ENCODE results near the gene SEC16A. TPM values are rescaled to one million over a fixed set of nuclear protein-coding genes. Genes with fewer than 3 reads are reported as not detected.
"Not testable (repeated sequence)": the region's sequence is repeated elsewhere in the genome, so short reads cannot be mapped to it uniquely, and the experiment has no call there.

SEC16A gene
- polyA plus RNA-seq, 3 donors from 2014 or later: 3.9 to 46.0 (median 15.9) TPM

DNA sequence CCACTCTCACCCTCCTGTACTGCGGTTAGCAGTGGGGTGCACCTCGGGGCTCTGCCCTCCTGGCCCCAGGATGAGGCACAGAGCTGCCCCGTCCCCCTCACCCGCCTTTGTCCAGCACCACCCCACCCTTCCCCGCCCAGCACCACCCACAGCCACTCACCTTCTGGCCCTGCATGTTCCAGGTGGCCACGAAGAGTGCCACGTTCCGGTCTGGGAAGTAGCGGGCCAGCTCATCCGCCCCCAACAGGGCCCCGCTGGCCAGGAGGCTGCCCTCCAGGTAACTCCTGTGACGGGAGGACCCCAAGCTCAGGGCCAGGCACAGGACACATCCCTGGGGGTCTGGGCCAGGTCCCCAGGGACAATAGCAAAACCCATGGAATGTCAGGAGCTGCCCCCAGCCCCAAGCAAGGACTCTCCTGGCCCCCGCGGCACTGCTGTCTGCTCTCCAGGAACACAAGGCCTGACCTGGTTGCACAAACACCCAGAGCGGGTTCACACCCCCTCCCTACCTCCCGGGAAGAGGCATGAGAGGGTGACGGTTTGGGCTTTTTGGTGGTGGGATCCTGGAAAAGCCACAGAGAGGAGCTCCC lies 48.2 kb downstream of the SEC16A start:
- Mint-ChIP-seq H3K9me3 (no peaks in the 10 kb centered on the region), H3K27me3 (ENCODE audit: low read depth in 3 of 3) (peaks cover 0 to 6% (median 2%) of the 10 kb centered on the region in 3 donors), H3K27ac (no peak overlapping the region), H3K4me3 (no peak overlapping the region), H3K36me3 (no peaks in the 10 kb centered on the region), H3K4me1 (peaks cover 27 to 29% of the 10 kb centered on the region in 2 donors)
- no peak for DNase-seq

DNA sequence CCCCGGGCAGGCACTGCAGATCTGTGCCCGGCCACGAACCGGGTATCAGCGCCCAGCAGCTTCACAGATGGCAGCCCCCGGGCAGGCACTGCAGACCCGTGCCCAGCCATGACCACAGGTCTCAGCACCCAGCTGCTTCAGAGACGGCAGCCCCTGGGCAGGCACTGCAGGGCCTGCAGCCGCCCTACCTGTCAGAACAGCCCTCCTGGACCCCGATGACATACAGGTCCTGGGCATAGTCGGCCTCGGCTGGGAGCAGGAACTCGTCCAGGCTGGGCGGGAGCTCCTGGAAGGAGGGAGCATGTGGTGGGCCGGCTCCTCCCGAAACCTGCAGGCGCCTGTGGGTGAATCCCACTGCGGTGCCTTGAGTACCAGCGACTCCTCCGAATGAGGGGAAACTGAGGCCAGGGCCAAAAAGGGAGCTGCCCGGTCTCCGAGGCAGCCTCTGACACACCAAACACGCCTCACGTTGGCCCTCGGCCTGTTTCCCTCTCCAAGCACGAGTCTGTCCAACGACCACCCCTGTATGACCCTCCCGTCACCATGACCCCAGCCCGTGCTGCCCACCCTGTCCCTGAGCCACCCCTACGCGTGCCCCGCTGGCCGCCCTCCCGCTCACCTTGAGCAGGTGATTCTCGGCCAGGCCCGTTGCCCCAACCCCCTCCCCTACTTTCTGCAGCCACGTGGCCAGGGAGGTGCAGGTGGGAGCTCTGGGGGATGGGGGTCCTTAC lies 48.8 kb downstream of the SEC16A start:
- H3K36me3 Mint-ChIP-seq: no peaks in the 10 kb centered on the region
- no peaks in the 10 kb centered on the region for H3K9me3 Mint-ChIP-seq
- no peak for DNase-seq
- peaks cover 0 to 6% (median 2%) of the 10 kb centered on the region in 3 donors for H3K27me3 Mint-ChIP-seq (ENCODE audit: low read depth in 3 of 3)
- H3K4me1 Mint-ChIP-seq: peaks cover 27 to 29% of the 10 kb centered on the region in 2 donors
- H3K4me3 Mint-ChIP-seq: no peak overlapping the region
- no peak overlapping the region for H3K27ac Mint-ChIP-seq

DNA sequence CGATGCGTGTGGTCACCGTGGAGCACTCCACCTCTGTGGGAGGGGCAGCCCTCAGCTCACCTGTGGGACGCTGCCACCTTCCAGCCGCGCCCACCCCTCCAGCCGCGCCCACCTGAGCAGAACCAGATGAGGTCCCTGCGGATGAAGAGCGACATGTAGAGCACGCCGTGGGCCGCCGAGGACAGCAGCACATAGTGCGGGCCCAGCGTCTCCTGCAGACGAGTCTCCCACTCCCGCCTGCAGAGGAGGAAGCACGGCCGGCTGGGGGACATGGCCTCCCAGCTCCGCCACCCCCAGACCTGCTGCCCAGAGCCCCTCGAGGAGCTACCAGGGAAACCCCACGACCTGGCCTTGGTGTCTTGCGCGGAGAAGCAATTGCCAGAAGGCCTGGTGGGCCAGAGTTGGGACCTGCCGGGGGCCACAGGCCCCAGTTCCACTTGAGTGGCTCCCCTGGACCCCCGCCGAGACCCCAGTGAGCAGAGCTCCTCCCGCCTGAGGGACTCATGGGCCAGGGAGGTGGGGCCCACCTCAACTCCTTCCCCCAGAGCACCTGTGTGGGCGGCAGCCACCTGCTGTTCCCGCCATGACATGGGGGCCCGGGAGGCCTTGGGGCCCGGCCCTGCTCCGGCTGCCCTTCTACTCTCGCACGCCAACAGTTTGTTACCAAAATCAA lies 49.7 kb downstream of the SEC16A start:
- peaks cover 24 to 26% of the 10 kb centered on the region in 2 donors for H3K4me1 Mint-ChIP-seq
- DNase-seq: no peak
- no peak overlapping the region for H3K4me3 Mint-ChIP-seq
- no peak overlapping the region for H3K27ac Mint-ChIP-seq
- H3K9me3 Mint-ChIP-seq: no peaks in the 10 kb centered on the region
- no peaks in the 10 kb centered on the region for H3K36me3 Mint-ChIP-seq
- H3K27me3 Mint-ChIP-seq (ENCODE audit: low read depth in 3 of 3): peaks cover 0 to 2% (median under 1%) of the 10 kb centered on the region in 3 donors

DNA sequence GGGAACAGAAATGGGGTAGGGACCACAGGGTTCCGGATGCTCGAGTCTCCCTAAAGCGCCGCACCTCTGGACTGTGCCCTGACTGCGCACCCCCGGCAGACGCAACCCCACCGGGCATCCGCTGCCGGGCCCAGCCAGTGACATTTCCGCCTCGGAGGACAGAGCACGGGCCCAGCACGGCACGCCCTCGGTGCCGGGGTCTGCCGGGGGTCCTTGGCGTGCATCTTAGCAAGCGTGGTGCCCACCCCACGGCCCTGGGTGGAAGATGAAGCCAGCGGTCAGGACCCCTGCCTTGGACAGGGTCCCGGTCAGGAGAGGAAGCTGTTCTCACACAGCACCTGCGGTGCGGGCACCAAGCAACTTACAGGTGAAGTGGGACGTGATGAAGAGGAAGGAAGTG lies 50.2 kb downstream of the SEC16A start:
- no peaks in the 10 kb centered on the region for H3K9me3 Mint-ChIP-seq
- H3K4me1 Mint-ChIP-seq: peaks cover 18 to 20% of the 10 kb centered on the region in 2 donors
- H3K27me3 Mint-ChIP-seq (ENCODE audit: low read depth in 3 of 3): peaks cover 0 to 2% (median 0%) of the 10 kb centered on the region in 3 donors
- DNase-seq: no peak
- H3K4me3 Mint-ChIP-seq: no peak overlapping the region
- H3K27ac Mint-ChIP-seq: no peak overlapping the region
- no peaks in the 10 kb centered on the region for H3K36me3 Mint-ChIP-seq

DNA sequence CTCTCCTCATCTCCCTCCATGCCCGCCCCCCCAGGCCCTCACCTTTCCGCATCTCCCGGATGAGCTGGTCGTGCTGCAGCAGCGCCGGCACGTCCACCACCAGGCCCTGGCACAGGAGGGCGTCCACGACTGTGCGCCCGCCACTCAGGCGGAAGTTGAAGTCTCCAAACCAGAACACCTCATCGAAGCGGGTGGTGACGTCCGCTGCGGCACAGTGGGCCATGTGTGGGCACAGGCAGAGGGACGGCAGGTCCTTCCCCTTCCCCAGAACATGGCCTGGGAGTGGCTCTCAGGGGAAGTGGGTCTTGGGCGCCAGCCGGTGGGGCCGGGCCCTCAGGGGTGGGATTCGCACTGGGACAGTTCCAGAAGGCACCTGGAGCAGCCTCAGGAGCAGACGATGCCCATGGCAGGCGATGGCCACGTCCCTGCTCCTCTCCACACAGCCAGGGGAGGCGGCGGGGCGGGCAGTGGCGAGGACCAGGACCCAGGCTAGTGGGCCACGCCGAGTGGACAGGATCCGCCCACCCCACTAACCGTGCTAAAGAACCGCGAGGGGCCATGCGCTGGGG lies 51.0 kb downstream of the SEC16A start:
- H3K9me3 Mint-ChIP-seq: no peaks in the 10 kb centered on the region

DNA sequence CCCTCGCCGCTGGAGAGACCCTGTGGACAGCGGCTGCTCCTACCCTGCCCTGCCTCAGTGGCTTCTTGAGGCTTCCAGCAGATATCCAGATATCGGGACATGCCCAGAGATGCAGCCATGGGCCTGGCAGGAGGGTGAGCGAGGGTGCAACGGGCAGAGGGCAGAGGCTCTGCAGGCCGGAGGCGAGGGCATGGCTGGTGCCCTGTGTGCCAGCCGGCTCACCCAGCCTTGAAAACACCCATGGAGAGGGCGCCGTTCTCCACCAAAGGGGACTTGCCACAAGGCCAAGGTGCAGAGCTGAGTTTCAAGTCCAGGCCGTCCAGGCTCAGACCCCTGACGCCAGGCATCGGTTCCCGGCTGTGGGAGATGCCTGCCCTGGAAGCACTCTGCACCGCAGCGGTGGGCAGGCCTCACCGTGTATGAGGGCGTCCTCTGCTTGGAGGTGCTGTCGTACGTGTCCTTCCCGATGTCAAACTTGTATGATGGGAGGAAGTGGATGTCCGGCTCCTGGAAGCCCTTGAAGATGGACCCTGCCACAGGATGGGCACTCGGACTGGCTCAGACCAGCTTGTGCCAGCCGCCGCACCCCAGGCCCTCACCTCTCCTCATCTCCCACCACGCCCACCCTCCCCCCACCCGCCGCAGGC lies 52.1 kb downstream of the SEC16A start:
- Mint-ChIP-seq H3K4me3 (no peak overlapping the region), H3K4me1 (peaks cover 2 to 4% of the 10 kb centered on the region in 2 donors), H3K27me3 (ENCODE audit: low read depth in 3 of 3) (no peaks in the 10 kb centered on the region), H3K9me3 (no peaks in the 10 kb centered on the region), H3K36me3 (no peaks in the 10 kb centered on the region), H3K27ac (no peak overlapping the region)
- no peak for DNase-seq

More for the DNA sequence above, 51.0 kb downstream of the SEC16A start:
- Mint-ChIP-seq H3K4me1 (peaks cover 11 to 13% of the 10 kb centered on the region in 2 donors), H3K27me3 (ENCODE audit: low read depth in 3 of 3) (no peaks in the 10 kb centered on the region), H3K36me3 (no peaks in the 10 kb centered on the region), H3K27ac (no peak overlapping the region), H3K4me3 (no peak overlapping the region)
- no peak for DNase-seq

DNA sequence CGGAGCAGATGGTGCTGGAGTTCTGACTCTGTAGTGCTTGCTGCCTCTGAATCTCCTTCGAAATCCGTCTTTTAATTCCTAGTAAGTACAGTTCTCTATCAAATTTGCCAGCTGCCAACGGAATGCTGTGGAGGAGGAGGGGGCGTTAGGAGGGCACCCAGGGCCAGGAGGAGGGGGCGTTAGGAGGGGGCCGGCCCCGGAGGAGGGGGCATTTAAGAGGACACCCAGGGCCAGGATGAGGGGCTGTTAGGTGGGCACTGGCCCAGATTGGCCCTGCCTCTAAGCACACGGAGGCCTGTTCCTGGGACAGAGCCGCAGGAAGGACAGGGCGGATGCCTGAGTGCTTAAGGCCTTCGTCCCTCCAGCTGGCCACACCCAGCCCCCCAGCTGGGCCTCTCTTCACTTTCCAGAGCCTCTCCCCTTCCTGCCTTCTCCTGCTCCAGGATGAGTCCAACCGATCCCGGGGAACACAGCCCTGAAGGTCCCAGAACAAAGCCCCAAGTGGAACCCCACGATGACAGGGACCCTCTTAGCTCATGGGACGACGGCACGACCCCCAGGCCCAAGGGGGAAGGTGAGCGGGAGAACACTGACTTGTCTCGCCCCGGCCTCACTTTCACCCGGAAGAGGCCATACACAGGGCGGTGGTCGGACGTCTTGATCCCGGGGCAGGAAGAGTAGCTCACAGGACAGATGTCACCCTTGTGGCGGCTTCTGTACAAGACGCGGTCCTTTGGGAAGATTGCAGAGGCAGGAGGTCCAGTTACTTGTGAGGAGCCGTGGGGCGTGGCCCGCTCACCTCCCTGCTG lies 53.0 kb downstream of the SEC16A start:
- Mint-ChIP-seq H3K27ac (no peak overlapping the region), H3K27me3 (ENCODE audit: low read depth in 3 of 3) (no peaks in the 10 kb centered on the region), H3K36me3 (no peaks in the 10 kb centered on the region), H3K4me1 (peaks cover 0 to under 1% of the 10 kb centered on the region in 2 donors), H3K9me3 (no peaks in the 10 kb centered on the region), H3K4me3 (no peak overlapping the region)
- DNase-seq: no peak

DNA sequence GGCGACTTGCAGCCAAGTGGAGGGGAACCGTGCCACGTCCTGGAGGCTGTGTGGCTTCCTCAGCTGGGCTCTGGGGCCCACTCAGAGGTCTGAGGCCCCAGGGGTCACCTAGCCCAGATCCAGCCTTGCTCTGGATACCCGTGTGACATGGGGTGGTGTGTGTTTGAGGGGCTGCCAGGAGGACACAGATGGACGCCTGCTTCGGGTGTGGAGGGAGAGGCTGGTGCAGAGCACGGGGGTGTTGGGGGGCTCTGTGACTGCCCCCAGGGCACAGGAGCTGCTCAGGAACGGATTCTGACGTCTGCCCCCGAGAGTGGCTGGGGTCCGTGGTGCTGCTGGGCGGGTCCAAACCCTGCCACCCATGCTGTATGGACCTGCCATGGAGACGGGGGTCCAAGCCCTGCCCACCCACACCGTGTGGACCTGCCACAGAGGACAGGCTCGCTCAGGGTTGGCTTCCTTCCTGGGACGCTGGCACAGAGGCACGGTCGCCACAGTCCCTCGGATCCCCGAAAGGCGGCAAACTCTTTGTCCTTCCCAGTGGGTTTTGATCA lies 53.7 kb downstream of the SEC16A start:
- Mint-ChIP-seq H3K9me3 (no peaks in the 10 kb centered on the region), H3K27ac (no peak overlapping the region), H3K4me3 (no peak overlapping the region), H3K36me3 (no peaks in the 10 kb centered on the region), H3K27me3 (ENCODE audit: low read depth in 3 of 3) (no peaks in the 10 kb centered on the region), H3K4me1 (no peaks in the 10 kb centered on the region)
- no peak for DNase-seq

DNA sequence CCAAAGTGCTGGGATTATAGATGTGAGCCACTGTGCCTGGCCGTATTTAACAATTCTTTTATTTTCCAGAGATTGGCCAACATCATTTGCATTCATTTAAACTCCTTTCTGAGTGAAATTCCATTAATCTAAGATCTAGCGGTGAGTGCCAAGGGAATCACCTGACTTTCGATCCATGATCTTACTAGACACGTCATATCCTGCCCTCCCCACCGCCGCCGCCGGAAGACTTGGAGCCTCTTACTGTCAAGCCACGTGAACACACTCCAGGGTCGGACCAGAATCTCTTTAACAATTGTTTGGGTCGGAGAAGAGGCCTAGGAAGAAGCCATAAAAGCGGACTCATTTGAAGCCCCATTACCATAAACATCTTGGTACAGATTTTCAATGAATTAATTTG lies 56.1 kb downstream of the SEC16A start:
- no peak for DNase-seq
- peaks cover 0 to 3% (median 0%) of the 10 kb centered on the region in 3 donors for H3K36me3 Mint-ChIP-seq
- H3K9me3 Mint-ChIP-seq: no peaks in the 10 kb centered on the region
- no peak overlapping the region for H3K4me3 Mint-ChIP-seq
- H3K4me1 Mint-ChIP-seq: no peaks in the 10 kb centered on the region
- peaks cover 0 to 2% (median 0%) of the 10 kb centered on the region in 3 donors for H3K27me3 Mint-ChIP-seq (ENCODE audit: low read depth in 3 of 3)
- peak overlapping the region in 1 of 6 donors; percentile 64 for H3K27ac Mint-ChIP-seq

DNA sequence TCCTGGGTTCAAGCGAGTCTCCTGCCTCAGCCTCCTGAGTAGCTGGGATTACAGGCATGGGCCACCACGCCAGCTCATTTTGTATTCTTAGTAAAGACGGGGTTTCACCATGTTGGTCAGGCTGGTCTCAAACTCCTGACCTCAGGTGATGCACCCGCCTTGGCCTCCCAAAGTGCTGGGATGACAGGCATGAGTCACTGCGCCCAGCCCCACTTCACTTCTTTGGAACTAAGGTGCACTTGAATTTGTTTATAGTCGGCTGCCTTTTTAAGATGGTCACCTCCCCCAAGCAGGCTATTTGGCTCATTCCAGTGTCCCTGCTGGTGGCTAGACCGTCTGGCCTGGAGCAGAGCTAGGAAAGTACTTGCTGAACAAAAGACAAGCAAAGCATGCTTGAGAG lies 57.5 kb downstream of the SEC16A start:
- H3K4me3 Mint-ChIP-seq; H3K9me3 Mint-ChIP-seq; DNase-seq; H3K4me1 Mint-ChIP-seq; H3K27me3 Mint-ChIP-seq (ENCODE audit: low read depth in 3 of 3); H3K36me3 Mint-ChIP-seq: not testable (repeated sequence)
- peak overlapping the region in 1 of 6 donors; percentile 48 for H3K27ac Mint-ChIP-seq

DNA sequence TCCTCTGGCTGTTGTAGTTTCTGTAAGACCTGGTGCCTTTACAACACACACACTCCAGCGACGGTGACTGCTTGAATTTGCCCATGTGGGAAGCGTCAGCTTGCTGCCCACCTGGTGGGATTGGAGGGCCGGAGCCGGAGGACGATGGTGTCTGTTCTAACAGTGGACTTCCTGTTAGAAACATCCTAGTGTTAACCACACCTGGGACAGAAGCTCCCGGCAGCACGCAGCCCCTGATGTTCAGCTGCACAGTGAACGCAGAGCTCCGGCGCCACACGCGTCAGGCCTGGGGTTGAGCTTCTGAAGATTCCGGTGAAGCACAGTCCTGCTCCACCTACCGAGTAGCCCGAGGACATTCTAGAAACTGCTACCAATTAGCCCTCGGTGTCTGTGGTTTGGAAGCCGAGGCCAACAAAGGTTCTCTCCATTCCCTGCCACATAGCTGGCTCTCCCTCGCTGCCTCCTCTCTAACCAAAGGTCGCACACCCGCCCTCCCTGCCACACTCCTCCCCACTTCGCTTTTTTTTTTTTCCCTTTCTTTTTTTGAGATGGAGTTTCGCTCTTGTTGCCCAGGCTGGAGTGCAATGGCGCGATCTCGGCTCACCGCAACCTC lies 58.0 kb downstream of the SEC16A start:
- no peak for DNase-seq
- Mint-ChIP-seq H3K27ac (peak overlapping the region in 1 of 6 donors; percentile 48), H3K4me3 (no peak overlapping the region), H3K4me1 (no peaks in the 10 kb centered on the region), H3K9me3 (no peaks in the 10 kb centered on the region), H3K27me3 (ENCODE audit: low read depth in 3 of 3) (peaks cover 0 to 2% (median 0%) of the 10 kb centered on the region in 3 donors), H3K36me3 (peaks cover 0 to 3% (median 0%) of the 10 kb centered on the region in 3 donors)

DNA sequence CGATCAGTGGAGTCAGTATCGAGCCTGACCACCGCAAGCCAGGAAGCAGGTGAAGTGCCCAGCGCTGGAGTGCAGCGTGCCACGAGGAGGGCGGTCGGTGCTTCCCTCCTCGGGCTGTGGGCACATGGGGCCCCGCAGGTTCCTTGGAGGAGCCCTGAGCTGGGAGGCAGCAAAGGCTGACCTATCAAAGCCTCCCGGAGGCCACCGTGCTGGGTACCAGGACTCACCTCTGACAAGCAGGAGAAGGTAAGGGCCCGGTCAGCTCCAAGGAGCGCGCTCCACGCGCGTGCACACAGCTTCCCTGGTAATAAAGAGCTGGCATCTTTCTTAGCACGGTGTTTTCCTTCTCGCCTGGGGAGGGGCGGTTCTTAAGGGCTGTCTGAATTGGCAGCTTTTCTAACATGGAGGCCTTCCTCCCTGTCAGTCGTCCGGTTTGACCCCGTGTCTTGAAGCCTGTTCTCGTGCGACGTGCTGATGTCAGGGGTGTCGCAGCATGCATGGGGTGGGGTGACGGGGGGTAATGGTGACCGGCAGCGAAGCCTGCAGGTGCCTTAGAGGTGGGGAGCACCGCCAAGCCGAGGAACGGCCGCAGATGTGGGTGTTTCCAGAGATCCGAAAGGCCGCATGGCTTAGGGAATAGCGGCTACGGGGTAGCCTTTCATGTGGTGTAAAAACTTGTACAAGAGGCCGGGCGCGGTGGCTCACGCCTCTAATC lies 59.3 kb downstream of the SEC16A start:
- Mint-ChIP-seq H3K27me3 (ENCODE audit: low read depth in 3 of 3) (peaks cover 0 to 2% (median 0%) of the 10 kb centered on the region in 3 donors), H3K4me3 (no peak overlapping the region), H3K4me1 (no peaks in the 10 kb centered on the region), H3K36me3 (peaks cover 0 to 6% (median 0%) of the 10 kb centered on the region in 3 donors), H3K27ac (no peak overlapping the region), H3K9me3 (no peaks in the 10 kb centered on the region)
- DNase-seq: no peak
